GM12878 (cell line): ENCODE results near the gene RUNX3. TPM values are rescaled to one million over a fixed set of nuclear protein-coding genes. Genes with fewer than 3 reads are reported as not detected.

Source experiments
- ATAC-seq: fragments of 200-7000 bp; cut with Tn5 transposase; 3 replicates; pipeline ENCODE4 v1.9.1; 2020; ENCODE audit warnings: mild to moderate bottlenecking, moderate library complexity
- BruUV-seq: library from RNA; stranded (reverse); fragments of 400-500 nt; replicated peaks from 2 replicates; lab custom pipeline; 2021; lab: Mats Ljungman, UMichigan
- CTCF ChIA-PET: fragments of 300-600 bp; sonication (Branson Sonifier 250); formaldehyde crosslinking; extraction: SDS; loops from one replicate; lab custom pipeline; 2021; ENCODE audit warnings: inconsistent platforms; lab: Yijun Ruan, JAX
- POLR2A ChIA-PET: fragments of 350-600 bp; formaldehyde crosslinking; extraction: SDS; loops from one replicate; lab custom pipeline; 2021; ENCODE audit warnings: inconsistent platforms; lab: Charles Lee
- RAD21 ChIA-PET: fragments of 300-600 bp; sonication (Branson Sonifier 250); formaldehyde crosslinking; loops from one replicate; lab custom pipeline; 2023; ENCODE audit warnings: antibody characterized with exemption; ENCODE audit not compliant: unreplicated experiment; lab: Charles Lee
- SMC1A ChIA-PET: fragments of 300-600 bp; sonication (Branson Sonifier 250); formaldehyde crosslinking; loops from one replicate; lab custom pipeline; 2023; ENCODE audit not compliant: unreplicated experiment, uncharacterized antibody; lab: Charles Lee
- DNase-seq: peaks from one replicate; pipeline ENCODE4 v3.0.0-alpha.2; 2011; ENCODE audit warnings: low read depth, low spot score
- FAIRE-seq: peaks from 3 replicates; lab custom pipeline; 2011; peaks lifted over from hg19 to GRCh38; lab: Jason Lieb, UNC
- H2AFZ ChIP-seq: 2 replicates; pipeline ENCODE4 v1.6.0; 2011; ENCODE audit warnings: low read depth, low read length, control low read depth; ENCODE audit not compliant: control insufficient read depth
- H3K27ac ChIP-seq: 2 replicates; pipeline ENCODE4 v1.5.1; 2011; ENCODE audit warnings: control low read depth; ENCODE audit not compliant: control insufficient read depth, insufficient read depth
- H3K27me3 ChIP-seq, 2 experiments: replicated peaks in 1 of 2; 2 replicates each; pipeline versions ENCODE4 v1.6.0 to v1.6.1; 2011; ENCODE audit warnings: low read length in 1 of 2; ENCODE audit not compliant: control insufficient read depth in 2 of 2, insufficient read depth in 2 of 2
- H3K36me3 ChIP-seq, 2 experiments: 2 replicates each; pipeline ENCODE4 v1.5.1; 2011; ENCODE audit warnings: low read length in 1 of 2; ENCODE audit not compliant: control insufficient read depth in 2 of 2, insufficient read depth in 2 of 2
- H3K4me1 ChIP-seq: 2 replicates; pipeline ENCODE4 v1.6.1; 2011; ENCODE audit warnings: mild to moderate bottlenecking, low read length, moderate library complexity, mixed read lengths; ENCODE audit not compliant: control insufficient read depth, insufficient read depth
- H3K4me2 ChIP-seq: 2 replicates; pipeline ENCODE4 v1.6.0; 2011; ENCODE audit warnings: control low read depth; ENCODE audit not compliant: control insufficient read depth, insufficient read depth
- H3K4me3 ChIP-seq: fragments of 200-600 bp; sonication (generic); 2 replicates; pipeline ENCODE4 v1.5.1; 2016
- H3K79me2 ChIP-seq: 2 replicates; pipeline ENCODE4 v1.6.0; 2011; ENCODE audit warnings: low read length; ENCODE audit not compliant: control insufficient read depth, insufficient read depth
- H3K9ac ChIP-seq: 2 replicates; pipeline ENCODE4 v1.8.0; 2011; ENCODE audit warnings: low read length, control low read depth, mixed read lengths; ENCODE audit not compliant: control insufficient read depth, insufficient read depth
- H3K9me3 ChIP-seq: replicated peaks from 3 replicates; pipeline ENCODE4 v1.5.1; 2011; ENCODE audit warnings: mild to moderate bottlenecking, low read length; ENCODE audit not compliant: control insufficient read depth, insufficient read depth
- H4K20me1 ChIP-seq: 2 replicates; pipeline ENCODE4 v1.6.0; 2011; ENCODE audit not compliant: control insufficient read depth, insufficient read depth
- ASH2L ChIP-seq: fragments of 300-600, 200-600 bp; sonication (generic); IDR thresholded peaks from 2 replicates; pipeline ENCODE4 v1.6.1; 2017; ENCODE audit warnings: low read depth, mild to moderate bottlenecking, borderline replicate concordance
- ATF7 ChIP-seq: fragments of 450-650 bp; IDR thresholded peaks from 2 replicates; pipeline ENCODE4 v1.6.1; 2016; ENCODE audit warnings: low read depth, mild to moderate bottlenecking
- BCLAF1 ChIP-seq: fragments of 450-650 bp; IDR thresholded peaks from 2 replicates; pipeline ENCODE4 v1.6.1; 2017; ENCODE audit warnings: antibody characterized with exemption, mild to moderate bottlenecking, moderate library complexity
- E4F1 ChIP-seq: fragments of 450-650 bp; IDR thresholded peaks from 2 replicates; pipeline ENCODE4 v1.6.1; 2018; ENCODE audit warnings: borderline replicate concordance, mild to moderate bottlenecking; ENCODE audit not compliant: partially characterized antibody
- ESRRA ChIP-seq: IDR thresholded peaks from 2 replicates; pipeline ENCODE4 v1.6.1; 2012; ENCODE audit warnings: mild to moderate bottlenecking, low read length, improper control_type of control experiment
- HDAC2 ChIP-seq: fragments of 200-600 bp; sonication (generic); IDR thresholded peaks from 2 replicates; pipeline ENCODE4 v1.6.1; 2017
- KDM1A ChIP-seq: fragments of 200-600 bp; sonication (generic); IDR thresholded peaks from 2 replicates; pipeline ENCODE4 v1.6.1; 2016; ENCODE audit warnings: borderline replicate concordance
- MEF2B ChIP-seq: fragments of 450-650 bp; IDR thresholded peaks from 2 replicates; pipeline ENCODE4 v1.6.1; 2018; ENCODE audit warnings: mild to moderate bottlenecking, moderate library complexity; ENCODE audit not compliant: partially characterized antibody, poor library complexity, severe bottlenecking
- NR2C2 ChIP-seq: IDR thresholded peaks from 2 replicates; pipeline ENCODE4 v1.6.1; 2011; ENCODE audit warnings: borderline replicate concordance, low read depth; ENCODE audit not compliant: control insufficient read depth, insufficient read length
- POLR2A ChIP-seq: IDR thresholded peaks from 2 replicates; pipeline ENCODE4 v1.6.1; 2011; ENCODE audit warnings: low read depth, mild to moderate bottlenecking, low read length
- PRDM15 ChIP-seq: fragments of 450-650 bp; formaldehyde crosslinking; IDR thresholded peaks from 2 replicates; pipeline ENCODE4 v1.4.0; 2020; ENCODE audit warnings: mild to moderate bottlenecking, moderate library complexity
- ZBED1 ChIP-seq: IDR thresholded peaks from 2 replicates; pipeline ENCODE4 v1.6.1; 2016; ENCODE audit warnings: borderline replicate concordance
- ZZZ3 ChIP-seq: IDR thresholded peaks from 2 replicates; pipeline ENCODE4 v1.6.1; 2011; ENCODE audit warnings: low read depth; ENCODE audit not compliant: control insufficient read depth, insufficient read length
- WGBS: methylation state at CpG from one replicate; pipeline ENCODE4 v1.1.6; 2016; ENCODE audit warnings: low lambda C conversion rate; ENCODE audit not compliant: insufficient replicate concordance, insufficient coverage; ENCODE audit errors: missing lambda C conversion rate; 5-methylcytosine and 5-hydroxymethylcytosine counted together
- in situ Hi-C: fragments of 300-500 bp; cut with MboI; formaldehyde crosslinking; loops from 9 replicates; pipeline ENCODE4 v1.14.3; 2018; ENCODE audit warnings: mixed read lengths
- intact Hi-C: fragments of 100-400 bp; cut with micrococcal nuclease; formaldehyde crosslinking; loops from one replicate; pipeline ENCODE4 v1.14.2; 2022; ENCODE audit not compliant: unreplicated experiment
- polyA plus RNA-seq, 11 experiments: library from polyadenylated mRNA; depleted of rRNA in 4 of 11; unstranded in 6 of 11; stranded (reverse) in 5 of 11; fragments of >200 nt; fragmentation: Nextera tagmentation in 4 of 11; fragmentation: Illumina TruSeq in 1 of 11; extraction: Ambion mirVana in 4 of 11; extraction: Trizol in 1 of 11; gene quantifications; 1 replicate in 1 of 11; 2 replicates in 10 of 11; pipeline versions ENCODE4 v1.2.1 to v1.2.3, GENCODE V29; 2011 to 2016; ENCODE audit warnings: inconsistent platforms in 2 of 11, missing spikeins in 2 of 11, low read depth in 1 of 11
- total RNA-seq, 4 experiments: library from RNA; depleted of rRNA in 3 of 4; stranded (reverse); fragments of >200 nt in 3 of 4; fragmentation: Illumina TruSeq in 1 of 4; extraction: Trizol in 1 of 4; gene quantifications; 2 replicates each; pipeline versions ENCODE4 v1.2.1 to v1.2.3, GENCODE V29; 2013 to 2021

The RUNX3 gene
- total and polyA plus RNA-seq, 10 of the 15 experiments (the other 5 are each of a cell fraction or from before 2014, with no cell fraction given): 19.0 to 151 (median 31.4) TPM

GRCh38 chr1:24978383-24979032, 48.4 kb upstream of the RUNX3 start:
- Histone ChIP-seq H3K27me3 (no peaks in the 10 kb centered on the region), H3K79me2 (no peaks in the 10 kb centered on the region), H3K4me2 (no peak overlapping the region), H4K20me1 (no peaks in the 10 kb centered on the region), H2AFZ (no peak overlapping the region), H3K4me1 (0 out of 2 replicates have a peak, but pooled peaks cover 4% of the 10 kb centered on the region), H3K36me3 (no peaks in the 10 kb centered on the region), H3K27ac (no peak overlapping the region), H3K9ac (no peak overlapping the region), H3K9me3 (peaks cover 8% of the 10 kb centered on the region), H3K4me3 (no peak overlapping the region)
- in situ Hi-C loops (no loop called here), intact Hi-C loops (no loop called here)
- SMC1A ChIA-PET: interaction anchor here (0.7 to 1.5 kb wide), 2 partner anchors 9 to 48 kb away, joined by 3 read pairs; no protein-coding TSS in a partner anchor
- ATAC-seq: no peak
- CTCF ChIA-PET: interaction anchor here (0.6 to 0.8 kb wide), 2 partner anchors 11 to 344 kb away, joined by 3 read pairs; no protein-coding TSS in a partner anchor
- no peak for DNase-seq
- POLR2A ChIA-PET: interaction anchor here (0.8 to 1.1 kb wide), 2 partner anchors 9 to 12 kb away, joined by 3 to 4 read pairs; no protein-coding TSS in a partner anchor
- no peak for FAIRE-seq
- 67% methylated on average over 9 of the region's 9 CpGs for WGBS
- BruUV-seq: no TSS peak
- RAD21 ChIA-PET: interaction anchor here (1.7 kb wide), 1 partner anchor 10 kb away, joined by 3 read pairs; no protein-coding TSS in a partner anchor
- no peak for TF ChIP-seq ASH2L
- TF ChIP-seq NR2C2: no peak
- TF ChIP-seq MEF2B: no peak
- no peak for TF ChIP-seq BCLAF1
- no peak for TF ChIP-seq ZZZ3
- TF ChIP-seq E4F1: no peak
- no peak for TF ChIP-seq HDAC2
- TF ChIP-seq PRDM15: no peak
- TF ChIP-seq POLR2A: no peak
- no peak for TF ChIP-seq ATF7
- no peak for TF ChIP-seq ESRRA
- no peak for TF ChIP-seq ZBED1
- TF ChIP-seq KDM1A: no peak
